Keratinocyte (primary cell): ENCODE measurements around the gene SPIN2B. TPM values are rescaled to one million over a fixed set of nuclear protein-coding genes. Genes with fewer than 3 reads are reported as not detected.

Source experiments
- DNase-seq: peaks from one replicate; pipeline ENCODE4 v3.0.0-alpha.2; 2011; ENCODE audit warnings: low read depth, missing footprints, low spot score
- FAIRE-seq: peaks from 2 replicates; lab custom pipeline; 2011; peaks lifted over from hg19 to GRCh38; lab: Jason Lieb, UNC
- H2AFZ ChIP-seq: 2 replicates; pipeline ENCODE4 v1.6.0; 2012; ENCODE audit warnings: low read length, control low read depth, inconsistent platforms; ENCODE audit not compliant: control insufficient read depth
- H3K27ac ChIP-seq: 2 replicates; pipeline ENCODE4 v1.5.1; 2011; ENCODE audit warnings: low read length; ENCODE audit not compliant: control insufficient read depth, insufficient read depth
- H3K27me3 ChIP-seq: 3 replicates; pipeline ENCODE4 v1.6.0; 2011; ENCODE audit warnings: low read length; ENCODE audit not compliant: control insufficient read depth, insufficient read depth; ENCODE audit errors: extremely low read depth
- H3K36me3 ChIP-seq, 2 experiments: 2 replicates in 1 of 2; 3 replicates in 1 of 2; pipeline ENCODE4 v1.5.1; 2011; ENCODE audit warnings: low read length in 2 of 2, mild to moderate bottlenecking in 1 of 2; ENCODE audit not compliant: control insufficient read depth in 2 of 2, insufficient read depth in 2 of 2; ENCODE audit errors: extremely low read depth in 1 of 2
- H3K4me1 ChIP-seq: 3 replicates; pipeline ENCODE4 v1.5.1; 2011; ENCODE audit warnings: low read length; ENCODE audit not compliant: control insufficient read depth, insufficient read depth; ENCODE audit errors: extremely low read depth
- H3K4me2 ChIP-seq: 3 replicates; pipeline ENCODE4 v1.6.0; 2011; ENCODE audit warnings: low read depth, low read length; ENCODE audit not compliant: control insufficient read depth, insufficient read depth; ENCODE audit errors: extremely low read depth
- H3K4me3 ChIP-seq, 3 experiments: fragments of 200-600 bp in 1 of 3; sonication (generic) in 1 of 3; 2 replicates in 2 of 3; 3 replicates in 1 of 3; pipeline ENCODE4 v1.5.1; 2011 to 2016; ENCODE audit warnings: low read length in 3 of 3, mild to moderate bottlenecking in 3 of 3, control low read depth in 2 of 3, inconsistent platforms in 1 of 3, low read depth in 1 of 3, mixed read lengths in 1 of 3, mixed run types in 1 of 3, moderate library complexity in 1 of 3; ENCODE audit not compliant: control insufficient read depth in 2 of 3, insufficient read depth in 2 of 3; ENCODE audit errors: extremely low read depth in 1 of 3
- H3K79me2 ChIP-seq: 2 replicates; pipeline ENCODE4 v1.6.0; 2012; ENCODE audit warnings: low read length; ENCODE audit not compliant: control insufficient read depth, insufficient read depth
- H3K9ac ChIP-seq: 3 replicates; pipeline ENCODE4 v1.6.0; 2011; ENCODE audit warnings: low read length; ENCODE audit not compliant: control insufficient read depth, insufficient read depth; ENCODE audit errors: extremely low read depth
- H3K9me1 ChIP-seq: 3 replicates; pipeline ENCODE4 v1.6.0; 2011; ENCODE audit warnings: low read length; ENCODE audit not compliant: control insufficient read depth, insufficient read depth; ENCODE audit errors: extremely low read depth
- H3K9me3 ChIP-seq: 2 replicates; pipeline ENCODE4 v1.5.1; 2012; ENCODE audit warnings: low read depth, low read length; ENCODE audit not compliant: control insufficient read depth
- H4K20me1 ChIP-seq: 3 replicates; pipeline ENCODE4 v1.6.0; 2011; ENCODE audit warnings: low read length; ENCODE audit not compliant: control insufficient read depth, insufficient read depth; ENCODE audit errors: extremely low read depth
- CTCF ChIP-seq, 3 experiments: IDR thresholded peaks in 1 of 3; conservative IDR thresholded peaks in 1 of 3; optimal IDR thresholded peaks in 1 of 3; 2 replicates in 2 of 3; 3 replicates in 1 of 3; pipeline versions ENCODE3 to v1.5.1; 2011; ENCODE audit warnings: low read length in 3 of 3, mild to moderate bottlenecking in 3 of 3, moderate library complexity in 2 of 3, control low read depth in 1 of 3, inconsistent platforms in 1 of 3; ENCODE audit not compliant: insufficient read depth in 2 of 3; ENCODE audit errors: extremely low read depth in 1 of 3
- EZH2 ChIP-seq: IDR thresholded peaks from one replicate; pipeline ENCODE4 v1.6.1; 2012; ENCODE audit warnings: inconsistent platforms, mild to moderate bottlenecking, low read length, moderate library complexity
- dilution Hi-C: fragments of 300-500 bp; cut with MboI; formaldehyde crosslinking; loops from one replicate; pipeline ENCODE4 v1.7.0; 2020; ENCODE audit warnings: low sequenced_read_pairs; ENCODE audit not compliant: extremely low pct_ligation_motif_present
- polyA plus RNA-seq, 5 experiments: library from polyadenylated mRNA; depleted of rRNA in 3 of 5; stranded (reverse) in 3 of 5; stranded (forward) in 1 of 5; unstranded in 1 of 5; fragments of >200 nt; gene quantifications; 1 replicate in 1 of 5; 2 replicates in 3 of 5; 3 replicates in 1 of 5; pipeline versions ENCODE4 v1.2.1 to v1.2.3, GENCODE V29; 2011 to 2012; ENCODE audit warnings: missing spikeins in 2 of 5, low read depth in 1 of 5, low replicate concordance in 1 of 5

SPIN2B gene
- polyA plus RNA-seq, 1 donor (not counting 4 experiments of a cell fraction or from before 2014, with no cell fraction given): 9.7 TPM

- Histone ChIP-seq H2AFZ (no peak overlapping the region), H3K4me1 (no peaks in the 10 kb centered on the region), H3K27me3 (no peaks in the 10 kb centered on the region), H3K9ac (no peak overlapping the region), H4K20me1 (no peaks in the 10 kb centered on the region), H3K4me3 (no peak overlapping the region), H3K4me2 (no peak overlapping the region), H3K9me3 (no peaks in the 10 kb centered on the region), H3K27ac (no peak overlapping the region), H3K36me3 (no peaks in the 10 kb centered on the region), H3K79me2 (no peaks in the 10 kb centered on the region), H3K9me1 (no peaks in the 10 kb centered on the region)
- TF ChIP-seq EZH2 (no peak), CTCF (optimal IDR thresholded peaks at IDR 0.05 in 1 of 3, IDR thresholded peaks at IDR 0.05 in 1 of 3, conservative IDR thresholded peaks at IDR 0.05 in 1 of 3; ENCODE audit: extremely low read depth in 1 of 3, insufficient read depth in 2 of 3, low read length in 3 of 3) (no peak)
- DNase-seq (no peak), FAIRE-seq (no peak)
- dilution Hi-C loops: no loop called here
Observed at GRCh38 chrX:57074458-57074857, 46.9 kb downstream of the SPIN2B start.

- dilution Hi-C loops: no loop called here
- no peak for DNase-seq
Observed at GRCh38 chrX:57070185-57070984, 51.0 kb downstream of the SPIN2B start.

More at GRCh38 chrX:57070185-57070984, 51.0 kb downstream of the SPIN2B start:
- no peaks in the 10 kb centered on the region for H3K79me2 ChIP-seq
- no peak overlapping the region for H3K9ac ChIP-seq
- TF ChIP-seq EZH2: no peak
- TF ChIP-seq CTCF (optimal IDR thresholded peaks at IDR 0.05 in 1 of 3, IDR thresholded peaks at IDR 0.05 in 1 of 3, conservative IDR thresholded peaks at IDR 0.05 in 1 of 3; ENCODE audit: extremely low read depth in 1 of 3, insufficient read depth in 2 of 3, low read length in 3 of 3): no peak
- no peaks in the 10 kb centered on the region for H3K4me1 ChIP-seq
- FAIRE-seq: no peak
- no peaks in the 10 kb centered on the region for H4K20me1 ChIP-seq
- H3K9me3 ChIP-seq: no peaks in the 10 kb centered on the region
- no peaks in the 10 kb centered on the region for H3K9me1 ChIP-seq
- H2AFZ ChIP-seq: no peak overlapping the region
- H3K4me3 ChIP-seq: no peak overlapping the region
- H3K4me2 ChIP-seq: no peak overlapping the region
- H3K36me3 ChIP-seq: no peaks in the 10 kb centered on the region
- no peaks in the 10 kb centered on the region for H3K27me3 ChIP-seq
- H3K27ac ChIP-seq: no peak overlapping the region

Other genes with a start within 250 kb of the SPIN2B start
- gene SPIN3, start 126.0 kb downstream of the SPIN2B start, polyA plus RNA-seq: 2.5 to 5.5 TPM (median 4.3 TPM) in 3 replicates
- 0.17 to 0.42 TPM (median 0.32 TPM) in 3 replicates for gene SPIN2A, start 15.8 kb upstream of the SPIN2B start, polyA plus RNA-seq
- gene FAAH2, start 165.2 kb upstream of the SPIN2B start, polyA plus RNA-seq: 1.1 to 2.1 TPM (median 1.7 TPM) in 3 replicates